Right cardiac atrium (tissue), 5 donors: ENCODE measurements around the gene SLC16A13. TPM values are rescaled to one million over a fixed set of nuclear protein-coding genes. Genes with fewer than 3 reads are reported as not detected.
"Not testable (repeated sequence)": the region's sequence is repeated elsewhere in the genome, so short reads cannot be mapped to it uniquely, and the experiment has no call there.

Experiments used
- ATAC-seq, 2 donors: fragments of 200-7000 bp; cut with Tn5 transposase; one replicate each; pipeline versions ENCODE4 v1.8.0 to v1.9.1; 2020; ENCODE audit warnings: moderate library complexity in 2 of 2, mild to moderate bottlenecking in 1 of 2
- DNase-seq, 3 donors: peaks; one replicate each; pipeline ENCODE4 v3.0.0-alpha.2; 2020
- H3K27ac ChIP-seq: one replicate; pipeline ENCODE4 v1.5.1; 2013; ENCODE audit warnings: mild to moderate bottlenecking, low read length, control low read depth, moderate library complexity
- H3K27me3 ChIP-seq: one replicate; pipeline ENCODE4 v1.6.1; 2013; ENCODE audit not compliant: control insufficient read depth, insufficient read depth
- H3K4me1 ChIP-seq: one replicate; pipeline ENCODE4 v1.6.1; 2013; ENCODE audit warnings: low read length; ENCODE audit not compliant: control insufficient read depth, insufficient read depth
- H3K4me3 ChIP-seq: one replicate; pipeline ENCODE4 v1.5.1; 2013; ENCODE audit warnings: low read length, control low read depth
- H3K9me3 ChIP-seq: one replicate; pipeline ENCODE4 v1.6.1; 2013; ENCODE audit warnings: low read length; ENCODE audit not compliant: control insufficient read depth
- WGBS: extraction: QIAGEN DNeasy Blood & Tissue Kit; methylation state at CpG from one replicate; pipeline ENCODE4 v1.1.7; 2013; 5-methylcytosine and 5-hydroxymethylcytosine counted together
- intact Hi-C, 4 donors: fragments of 100-400 bp; cut with DNase I; formaldehyde crosslinking; loops; one replicate each; pipeline versions ENCODE4 v1.11.0 to v1.14.0; 2022 to 2023
- long read RNA-seq, 4 donors: library from polyadenylated mRNA; unstranded; transcript quantifications; one replicate each; pipeline ENCODE4 v2.0.0, GENCODE V29; 2020 to 2021
- polyA plus RNA-seq: library from polyadenylated mRNA; stranded (reverse); fragments of 200-250 nt; gene quantifications from one replicate; pipeline ENCODE4 v1.2.3, GENCODE V29; 2013
- total RNA-seq, 4 donors: library from RNA; stranded (reverse); fragmentation: NEBNext Ultra II Directional; extraction: Animal tissue kit (Norgen Biotek cat#: 25700); gene quantifications; one replicate each; pipeline ENCODE4 v1.2.1, GENCODE V29; 2021
- donor health status: healthy with polysubstance abuse.
- donor health status: DM: no; HTN: yes; CAD: no.
- donor health status: DM: no; HTN: no; CAD: no.
- donor health status: DM: no; HTN: yes; CAD: no; lungs with severe emphysema.
- donor health status: DM: yes; HTN: yes; CAD: no.

SLC16A13 gene
- total RNA-seq = 1 to 10 TPM in 2 of 4 donors, under 1 TPM in 2; 0.91 to 1.1 (median 0.98) TPM
- polyA plus RNA-seq = 1.2 TPM
- long read RNA-seq, donor 1, partial matches to known transcripts = 0 of 1 reads
- long read RNA-seq, donor 1, other reads (novel, unspliced or antisense) = 0 of 1 reads
- long read RNA-seq, donor 2 = 0 reads
- long read RNA-seq, donor 3, partial matches to known transcripts = 1 of 2 reads
- long read RNA-seq, donor 3, other reads (novel, unspliced or antisense) = 0 of 2 reads
- long read RNA-seq, donor 4, partial matches to known transcripts = 0 of 1 reads
- long read RNA-seq, donor 4, other reads (novel, unspliced or antisense) = 0 of 1 reads

GRCh38 chr17:7035591-7036368 is at the start of gene SLC16A13:
SLC16A13 (plus strand) TSS chr17:7036015; CDS start chr17:7036383, 368 bp downstream.
- peaks cover 5% of the 10 kb centered on the region for H3K4me1 ChIP-seq
- WGBS = under 1% methylated on average over 52 of the region's 52 CpGs
- peak within 1 kb of the TSS; percentile 95 for H3K27ac ChIP-seq
- no peaks in the 10 kb centered on the region for H3K27me3 ChIP-seq
- DNase-seq = peak; percentile 97 to 98 (median 97)
- peak within 1 kb of the TSS; percentile 50 for H3K4me3 ChIP-seq
- no peaks in the 10 kb centered on the region for H3K9me3 ChIP-seq
- intact Hi-C loops = no loop called here
- ATAC-seq = peak; percentile 95 to 96

GRCh38 chr17:6986676-6987075 is 49.1 kb upstream of the SLC16A13 start:
- DNase-seq (no peak), ATAC-seq (no peak)
- WGBS = 48% methylated on average over 3 of the region's 3 CpGs

GRCh38 chr17:6989779-6990178 is 46.0 kb upstream of the SLC16A13 start:
- ATAC-seq (no peak), DNase-seq (no peak)
- Histone ChIP-seq H3K27ac (no peak overlapping the region), H3K9me3 (no peaks in the 10 kb centered on the region), H3K4me3 (no peak overlapping the region), H3K27me3 (no peaks in the 10 kb centered on the region), H3K4me1 (no peaks in the 10 kb centered on the region)
- 93% methylated on average over 2 of the region's 2 CpGs for WGBS
- intact Hi-C loops = no loop called here

More at GRCh38 chr17:6986676-6987075, 49.1 kb upstream of the SLC16A13 start:
- intact Hi-C loops = no loop called here
- Histone ChIP-seq H3K9me3 (no peaks in the 10 kb centered on the region), H3K27ac (no peak overlapping the region), H3K4me3 (no peak overlapping the region), H3K27me3 (no peaks in the 10 kb centered on the region), H3K4me1 (no peaks in the 10 kb centered on the region)

GRCh38 chr17:6993613-6994056 is 42.2 kb upstream of the SLC16A13 start:
- H3K9me3 ChIP-seq, ATAC-seq, H3K27me3 ChIP-seq, H3K4me3 ChIP-seq, DNase-seq, H3K4me1 ChIP-seq, intact Hi-C loops, H3K27ac ChIP-seq: not testable (repeated sequence)
- 68% methylated on average over 5 of the region's 5 CpGs for WGBS

GRCh38 chr17:6994118-6994598 is 41.7 kb upstream of the SLC16A13 start:
- no peaks in the 10 kb centered on the region for H3K9me3 ChIP-seq
- no peaks in the 10 kb centered on the region for H3K27me3 ChIP-seq
- 78% methylated on average over 10 of the region's 10 CpGs for WGBS
- no peaks in the 10 kb centered on the region for H3K4me1 ChIP-seq
- no peak overlapping the region for H3K27ac ChIP-seq
- no peak overlapping the region for H3K4me3 ChIP-seq
- ATAC-seq (no peak), DNase-seq (no peak)
- intact Hi-C loops = no loop called here

GRCh38 chr17:6994666-6995256 is 41.1 kb upstream of the SLC16A13 start:
- no peaks in the 10 kb centered on the region for H3K27me3 ChIP-seq
- no peak overlapping the region for H3K27ac ChIP-seq
- no peak overlapping the region for H3K4me3 ChIP-seq
- intact Hi-C loops = no loop called here
- no peaks in the 10 kb centered on the region for H3K4me1 ChIP-seq
- WGBS = 90% methylated on average over 9 of the region's 9 CpGs
- H3K9me3 ChIP-seq = no peaks in the 10 kb centered on the region
- DNase-seq = no peak
- ATAC-seq = no peak

- no peaks in the 10 kb centered on the region for H3K4me1 ChIP-seq
- H3K27me3 ChIP-seq = no peaks in the 10 kb centered on the region
- DNase-seq (peak; percentile 38 to 68 (median 68)), ATAC-seq (peak; percentile 69 to 78)
- peak within 1 kb of the TSS; percentile 13 for H3K4me3 ChIP-seq
- WGBS = 21% methylated on average over 64 of the region's 64 CpGs
- H3K9me3 ChIP-seq = no peaks in the 10 kb centered on the region
- intact Hi-C loops = no loop called here
- H3K27ac ChIP-seq = no peak within 1 kb of the TSS
Measured at GRCh38 chr17:6995500-6996255, 40.1 kb upstream of the SLC16A13 start, which contains the start of gene ALOX12. ALOX12 (plus strand) TSS chr17:6996049; CDS start chr17:6996118, 69 bp downstream.

- DNase-seq (peak in 1 of 3 donors; percentile 49), ATAC-seq (peak in 1 of 2 donors; percentile 12)
- Histone ChIP-seq H3K4me3 (peak overlapping the region; percentile 13), H3K27ac (no peak overlapping the region), H3K9me3 (no peaks in the 10 kb centered on the region), H3K4me1 (no peaks in the 10 kb centered on the region), H3K27me3 (no peaks in the 10 kb centered on the region)
- intact Hi-C loops = no loop called here
- WGBS = 51% methylated on average over 58 of the region's 58 CpGs
Measured at GRCh38 chr17:6996256-6997011, 39.4 kb upstream of the SLC16A13 start.

- 92% methylated on average over 8 of the region's 8 CpGs for WGBS
- ATAC-seq (no peak), DNase-seq (no peak)
- H3K4me1 ChIP-seq = no peaks in the 10 kb centered on the region
- no peaks in the 10 kb centered on the region for H3K9me3 ChIP-seq
- H3K4me3 ChIP-seq = no peak overlapping the region
- H3K27ac ChIP-seq = no peak overlapping the region
- intact Hi-C loops = no loop called here
- H3K27me3 ChIP-seq = no peaks in the 10 kb centered on the region
Measured at GRCh38 chr17:6997171-6997570, 38.6 kb upstream of the SLC16A13 start.
